Osteoblast (primary cell): ENCODE measurements around the gene SYTL5. TPM values are rescaled to one million over a fixed set of nuclear protein-coding genes. Genes with fewer than 3 reads are reported as not detected.

Experiments
- DNase-seq: peaks from one replicate; pipeline ENCODE4 v3.0.0; 2011; ENCODE audit warnings: low spot score, mixed read lengths; ENCODE audit not compliant: insufficient read length; ENCODE audit errors: missing footprints
- H2AFZ ChIP-seq: 2 replicates; pipeline ENCODE4 v1.6.0; 2011; ENCODE audit warnings: mild to moderate bottlenecking, low read length
- H3K27ac ChIP-seq: 2 replicates; pipeline ENCODE4 v1.5.1; 2011; ENCODE audit warnings: mild to moderate bottlenecking, low read depth, low read length, moderate library complexity
- H3K27me3 ChIP-seq: 2 replicates; pipeline ENCODE4 v1.6.0; 2012; ENCODE audit warnings: mild to moderate bottlenecking, control low read depth, inconsistent platforms, low read length, moderate library complexity; ENCODE audit not compliant: insufficient read depth
- H3K36me3 ChIP-seq: 2 replicates; pipeline ENCODE4 v1.5.1; 2011; ENCODE audit warnings: mild to moderate bottlenecking, low read length, control low read depth, moderate library complexity; ENCODE audit not compliant: insufficient read depth
- H3K4me1 ChIP-seq: 2 replicates; pipeline ENCODE4 v1.5.1; 2011; ENCODE audit warnings: mild to moderate bottlenecking, low read length, control low read depth, moderate library complexity; ENCODE audit not compliant: insufficient read depth
- H3K4me2 ChIP-seq: 2 replicates; pipeline ENCODE4 v1.6.0; 2011; ENCODE audit warnings: mild to moderate bottlenecking, low read length; ENCODE audit not compliant: insufficient read depth
- H3K4me3 ChIP-seq: fragments of 200-600 bp; sonication (generic); 3 replicates; pipeline ENCODE4 v1.5.1; 2012; ENCODE audit warnings: mild to moderate bottlenecking, low read length, inconsistent platforms; ENCODE audit not compliant: insufficient read depth
- H3K79me2 ChIP-seq: 2 replicates; pipeline ENCODE4 v1.6.0; 2012; ENCODE audit warnings: mild to moderate bottlenecking, low read length, control low read depth, inconsistent platforms; ENCODE audit not compliant: insufficient read depth
- H3K9me3 ChIP-seq: 2 replicates; pipeline ENCODE4 v1.5.1; 2011; ENCODE audit warnings: low read depth, low read length, control low read depth
- H4K20me1 ChIP-seq: 2 replicates; pipeline ENCODE4 v1.6.0; 2012; ENCODE audit warnings: mild to moderate bottlenecking, low read length, control low read depth; ENCODE audit not compliant: insufficient read depth
- CTCF ChIP-seq: IDR thresholded peaks from 2 replicates; pipeline ENCODE4 v1.5.1; 2011; ENCODE audit warnings: mild to moderate bottlenecking, low read depth, low read length, moderate library complexity; ENCODE audit errors: extremely low read depth
- total RNA-seq: library from RNA; depleted of rRNA; stranded (reverse); fragments of >200 nt; gene quantifications from 2 replicates; pipeline ENCODE4 v1.2.3, GENCODE V29; 2012

Gene SYTL5
- total RNA-seq, 1 donor = under 0.01 TPM

- TF ChIP-seq CTCF = no peak
- no peak overlapping the region for H3K4me2 ChIP-seq
- H3K4me3 ChIP-seq = no peak overlapping the region
- H2AFZ ChIP-seq = no peak overlapping the region
- no peaks in the 10 kb centered on the region for H3K27me3 ChIP-seq
- no peaks in the 10 kb centered on the region for H3K4me1 ChIP-seq
- H3K27ac ChIP-seq = no peak overlapping the region
- no peaks in the 10 kb centered on the region for H3K36me3 ChIP-seq
- no peaks in the 10 kb centered on the region for H3K9me3 ChIP-seq
- DNase-seq = no peak
- no peaks in the 10 kb centered on the region for H4K20me1 ChIP-seq
- H3K79me2 ChIP-seq = no peaks in the 10 kb centered on the region
Observed at GRCh38 chrX:38102875-38103274, 96.5 kb downstream of the SYTL5 start.

DNA sequence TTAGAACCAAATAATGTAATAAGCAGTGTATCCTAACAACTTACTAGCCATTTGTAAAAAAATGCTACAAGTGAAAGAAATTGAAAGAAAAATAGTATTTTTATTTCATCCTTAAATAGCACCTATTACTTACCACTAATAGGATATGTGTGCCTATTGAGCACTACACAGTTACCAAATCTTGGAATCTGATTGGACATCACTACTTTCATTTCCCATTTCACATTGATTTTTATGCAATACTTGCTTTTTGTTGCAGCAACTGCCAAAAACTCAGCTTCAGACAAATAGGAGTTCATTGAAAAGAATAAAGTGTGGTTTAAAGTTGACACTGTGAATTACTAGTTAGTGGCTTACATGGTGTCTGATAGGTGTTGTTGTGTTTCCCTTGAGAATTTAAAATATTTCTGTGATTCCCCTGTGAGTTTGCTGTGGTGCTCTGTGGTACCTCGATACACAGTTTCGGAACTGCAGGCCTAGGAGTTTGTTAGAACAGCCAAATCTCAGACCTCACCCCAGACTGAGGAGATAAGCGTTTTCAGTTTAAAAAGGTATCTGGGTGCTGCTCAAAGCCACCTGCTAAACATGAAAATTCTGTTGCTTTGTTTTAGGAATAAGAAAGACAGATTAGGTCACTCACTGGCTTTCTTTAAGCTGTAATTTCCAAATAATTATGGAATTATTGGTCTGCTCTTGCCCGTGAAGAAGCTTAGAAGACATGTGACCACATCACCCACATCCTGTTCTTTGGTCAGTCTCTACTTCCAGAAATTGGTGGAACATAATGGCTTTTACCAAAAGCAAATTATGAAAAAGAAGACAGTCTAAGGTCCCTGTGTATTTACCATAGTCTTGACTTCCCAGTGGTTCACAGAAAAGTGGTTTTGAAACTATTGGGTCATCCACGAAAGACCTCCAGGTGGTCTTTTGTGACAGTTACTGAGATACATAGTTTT, 97.8 kb downstream of the SYTL5 start:
- Histone ChIP-seq H3K9me3 (no peaks in the 10 kb centered on the region), H2AFZ (no peak overlapping the region), H3K4me1 (no peaks in the 10 kb centered on the region), H3K27me3 (no peaks in the 10 kb centered on the region), H3K36me3 (no peaks in the 10 kb centered on the region), H3K27ac (no peak overlapping the region), H3K4me2 (no peak overlapping the region), H3K79me2 (no peaks in the 10 kb centered on the region), H4K20me1 (no peaks in the 10 kb centered on the region), H3K4me3 (no peak overlapping the region)
- no peak for DNase-seq
- no peak for TF ChIP-seq CTCF

DNA sequence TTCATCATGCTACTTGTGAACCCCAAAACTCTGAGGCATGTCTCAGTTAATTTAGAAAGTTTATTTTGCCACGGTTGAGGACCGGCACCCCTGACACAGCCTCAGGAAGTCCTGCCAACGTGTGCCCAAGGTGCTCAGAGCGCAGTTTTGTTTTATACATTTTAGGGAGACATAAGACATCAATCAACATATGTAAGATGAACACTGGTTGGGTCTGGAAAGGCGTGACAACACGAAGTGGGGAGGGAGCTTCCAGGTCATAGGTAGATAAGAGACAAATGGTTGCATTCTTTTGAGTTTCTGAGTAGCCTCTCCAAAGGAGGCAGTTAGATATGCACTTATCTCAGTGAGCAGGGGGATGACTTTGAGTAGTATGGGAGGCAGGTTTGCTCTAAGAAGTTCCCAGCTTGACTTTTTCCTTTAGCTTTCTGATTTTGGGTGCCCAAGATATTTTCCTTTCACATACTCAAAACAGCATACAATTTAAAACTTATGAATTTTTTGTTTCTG, 98.9 kb downstream of the SYTL5 start:
- H3K36me3 ChIP-seq = no peaks in the 10 kb centered on the region
- H4K20me1 ChIP-seq = no peaks in the 10 kb centered on the region
- no peak overlapping the region for H3K4me3 ChIP-seq
- H3K9me3 ChIP-seq = no peaks in the 10 kb centered on the region
- H3K27ac ChIP-seq = no peak overlapping the region
- no peak for DNase-seq
- TF ChIP-seq CTCF = no peak
- H3K4me2 ChIP-seq = no peak overlapping the region
- no peaks in the 10 kb centered on the region for H3K79me2 ChIP-seq
- H3K4me1 ChIP-seq = no peaks in the 10 kb centered on the region
- H2AFZ ChIP-seq = no peak overlapping the region
- H3K27me3 ChIP-seq = no peaks in the 10 kb centered on the region

GRCh38 chrX:38106991-38107655, 100.8 kb downstream of the SYTL5 start:
- no peaks in the 10 kb centered on the region for H3K27me3 ChIP-seq
- H4K20me1 ChIP-seq = no peaks in the 10 kb centered on the region
- no peaks in the 10 kb centered on the region for H3K4me1 ChIP-seq
- H3K4me3 ChIP-seq = no peak overlapping the region
- H2AFZ ChIP-seq = no peak overlapping the region
- no peak overlapping the region for H3K27ac ChIP-seq
- H3K36me3 ChIP-seq = no peaks in the 10 kb centered on the region
- no peak for DNase-seq
- H3K79me2 ChIP-seq = no peaks in the 10 kb centered on the region
- TF ChIP-seq CTCF = no peak
- H3K4me2 ChIP-seq = no peak overlapping the region
- no peaks in the 10 kb centered on the region for H3K9me3 ChIP-seq
